HEK293 (cell line): ENCODE data around the gene SCFD1.
A peak's percentile ranks its signal among the peaks of the same experiment; 100 is the strongest.
"Not testable (repeated sequence)": the region's sequence is repeated elsewhere in the genome, so short reads cannot be mapped to it uniquely, and the experiment has no call there.

Experiments
- CTCF ChIA-PET: fragments of 350-600 bp; formaldehyde crosslinking; extraction: SDS; loops from one replicate; lab custom pipeline; 2021; ENCODE audit warnings: antibody characterized with exemption; lab: Yijun Ruan, JAX
- POLR2A ChIA-PET: fragments of 300-600 bp; formaldehyde crosslinking; extraction: SDS; loops from one replicate; lab custom pipeline; 2020; ENCODE audit warnings: antibody characterized with exemption, inconsistent platforms; lab: Yijun Ruan, JAX
- H3K27ac ChIP-seq: fragments of 200-500 bp; sonication (Bioruptor generic); 2 replicates; pipeline ENCODE4 v1.5.1; 2014; ENCODE audit warnings: low read depth, low read length, control low read depth, inconsistent platforms; ENCODE audit errors: extremely low read depth
- H3K36me3 ChIP-seq, 2 experiments: fragments of 200-500 bp in 1 of 2; sonication (Bioruptor generic) in 1 of 2; 1 replicate in 1 of 2; 2 replicates in 1 of 2; pipeline ENCODE4 v1.5.1; 2014 to 2017; ENCODE audit warnings: inconsistent platforms in 2 of 2, low read length in 2 of 2; ENCODE audit not compliant: control insufficient read depth in 2 of 2, insufficient read depth in 1 of 2
- H3K4me1 ChIP-seq: fragments of 200-500 bp; sonication (Bioruptor generic); 2 replicates; pipeline ENCODE4 v1.5.1; 2014; ENCODE audit warnings: mild to moderate bottlenecking, low read length, inconsistent platforms; ENCODE audit not compliant: control insufficient read depth, insufficient read depth
- H3K4me3 ChIP-seq: 2 replicates; pipeline ENCODE4 v1.5.1; 2011; ENCODE audit warnings: low read depth, mild to moderate bottlenecking, control low read depth, low read length, moderate library complexity
- H3K9me3 ChIP-seq: fragments of 200-500 bp; sonication (Bioruptor generic); 2 replicates; pipeline ENCODE4 v1.5.1; 2014; ENCODE audit warnings: low read depth, low read length, inconsistent platforms; ENCODE audit not compliant: control insufficient read depth, insufficient read depth
- ATF2 ChIP-seq: fragments of 450-650 bp; formaldehyde crosslinking; IDR thresholded peaks from 2 replicates; pipeline ENCODE4 v1.5.1; 2016; ENCODE audit warnings: missing biosample characterization, missing genetic modification characterization, low read depth
- CTCF ChIP-seq: fragments of 450-650 bp; formaldehyde crosslinking; IDR thresholded peaks from 2 replicates; pipeline ENCODE4 v1.5.1; 2016; ENCODE audit warnings: missing biosample characterization, missing genetic modification characterization
- EGR2 ChIP-seq: fragments of 450-650 bp; formaldehyde crosslinking; IDR thresholded peaks from 2 replicates; pipeline ENCODE4 v1.5.1; 2016; ENCODE audit warnings: low read depth, missing biosample characterization, missing genetic modification characterization
- IKZF3 ChIP-seq: fragments of 450-650 bp; IDR thresholded peaks from 2 replicates; pipeline ENCODE4 v1.5.0; 2018; ENCODE audit warnings: missing biosample characterization, mild to moderate bottlenecking, missing genetic modification characterization, moderate library complexity
- KLF1 ChIP-seq: fragments of 450-650 bp; formaldehyde crosslinking; IDR thresholded peaks from 2 replicates; pipeline ENCODE4 v1.5.1; 2016; ENCODE audit warnings: missing biosample characterization, missing genetic modification characterization
- KLF7 ChIP-seq: fragments of 450-650 bp; formaldehyde crosslinking; IDR thresholded peaks from 2 replicates; pipeline ENCODE4 v1.5.1; 2016; ENCODE audit warnings: missing biosample characterization, missing genetic modification characterization, borderline replicate concordance
- KLF8 ChIP-seq: fragments of 450-650 bp; formaldehyde crosslinking; IDR thresholded peaks from 2 replicates; pipeline ENCODE4 v1.5.1; 2016; ENCODE audit warnings: missing biosample characterization, missing genetic modification characterization
- PATZ1 ChIP-seq: fragments of 450-650 bp; formaldehyde crosslinking; IDR thresholded peaks from 2 replicates; pipeline ENCODE4 v1.5.1; 2016; ENCODE audit warnings: missing biosample characterization, missing genetic modification characterization
- PRDM10 ChIP-seq: fragments of 450-650 bp; formaldehyde crosslinking; IDR thresholded peaks from 2 replicates; pipeline ENCODE4 v1.5.1; 2016; ENCODE audit warnings: missing biosample characterization, missing genetic modification characterization
- SP7 ChIP-seq: fragments of 450-650 bp; formaldehyde crosslinking; IDR thresholded peaks from 2 replicates; pipeline ENCODE4 v1.5.1; 2016; ENCODE audit warnings: missing biosample characterization, missing genetic modification characterization
- YY1 ChIP-seq: fragments of 450-650 bp; formaldehyde crosslinking; IDR thresholded peaks from 2 replicates; pipeline ENCODE4 v1.5.1; 2018; ENCODE audit warnings: missing biosample characterization, missing genetic modification characterization
- ZBTB11 ChIP-seq: fragments of 450-650 bp; formaldehyde crosslinking; conservative IDR thresholded peaks from 2 replicates; pipeline ENCODE4 v1.5.1; 2016; ENCODE audit warnings: low read depth, missing biosample characterization, missing genetic modification characterization
- ZBTB17 ChIP-seq: fragments of 450-650 bp; formaldehyde crosslinking; IDR thresholded peaks from 2 replicates; pipeline ENCODE4 v1.5.1; 2016; ENCODE audit warnings: missing biosample characterization, missing genetic modification characterization
- ZBTB8A ChIP-seq: fragments of 450-650 bp; formaldehyde crosslinking; IDR thresholded peaks from 2 replicates; pipeline ENCODE4 v1.5.1; 2016; ENCODE audit warnings: missing biosample characterization, missing genetic modification characterization
- ZNF335 ChIP-seq: fragments of 450-650 bp; formaldehyde crosslinking; conservative IDR thresholded peaks from 2 replicates; pipeline ENCODE4 v1.5.1; 2016; ENCODE audit warnings: missing biosample characterization, missing genetic modification characterization
- ZNF341 ChIP-seq: fragments of 450-650 bp; formaldehyde crosslinking; IDR thresholded peaks from 2 replicates; pipeline ENCODE4; 2016; ENCODE audit warnings: low read depth, missing biosample characterization, missing genetic modification characterization
- ZNF423 ChIP-seq: fragments of 450-650 bp; formaldehyde crosslinking; IDR thresholded peaks from 2 replicates; pipeline ENCODE4 v1.5.1; 2016; ENCODE audit warnings: missing biosample characterization, missing genetic modification characterization
- ZNF600 ChIP-seq: fragments of 450-650 bp; formaldehyde crosslinking; IDR thresholded peaks from 2 replicates; pipeline ENCODE4 v1.5.1; 2016; ENCODE audit warnings: missing biosample characterization, missing genetic modification characterization

Gene SCFD1

GRCh38 chr14:30681752-30682355 lies 59.7 kb downstream of the SCFD1 start:
- ChIA-PET POLR2A (no interaction called here), CTCF (interaction anchor here (0.6 to 1.5 kb wide), 9 partner anchors 10 to 255 kb away, joined by 3 to 7 read pairs (median 4); no protein-coding TSS in a partner anchor)
- TF ChIP-seq ZBTB11 (tag by site-specific recombination): no peak
- TF ChIP-seq ATF2 (tag by site-specific recombination): peak; percentile 40; the same call in 1 of the 2 replicates
- H3K9me3 ChIP-seq: no peaks in the 10 kb centered on the region
- H3K27ac ChIP-seq: no peak overlapping the region
- peaks cover 17 to 18% of the 10 kb centered on the region in 2 experiments for H3K36me3 ChIP-seq
- no peak overlapping the region for H3K4me3 ChIP-seq
- peaks cover 8% of the 10 kb centered on the region; the same call in 1 of the 2 replicates for H3K4me1 ChIP-seq

GRCh38 chr14:30690487-30691355 lies 68.6 kb downstream of the SCFD1 start:
- H3K4me3 ChIP-seq: peak overlapping the region; percentile 46
- ChIA-PET CTCF (interaction anchor here (1.0 kb wide), 1 partner anchor 61 kb away, joined by 3 read pairs; no protein-coding TSS in a partner anchor), POLR2A (interaction anchor here (1.0 kb wide), 1 partner anchor 69 kb away, joined by 3 read pairs; no protein-coding TSS in a partner anchor)
- not testable (repeated sequence) for H3K36me3 ChIP-seq, H3K9me3 ChIP-seq, H3K4me1 ChIP-seq
- peak overlapping the region; percentile 62 for H3K27ac ChIP-seq
- peak; percentile 66 for TF ChIP-seq ZBTB17 (tag by site-specific recombination)
- peak; percentile 70 for TF ChIP-seq ZNF335 (tag by site-specific recombination)
- 0 out of 2 replicates have a peak, but pooled peaks have one; percentile 54 for TF ChIP-seq IKZF3 (tag by site-specific recombination)
- TF ChIP-seq EGR2 (tag by site-specific recombination): peak; percentile 50; the same call in 1 of the 2 replicates
- peak; percentile 68 for TF ChIP-seq ZNF341
- TF ChIP-seq KLF8: peak; percentile 32; the same call in 1 of the 2 replicates
- peak; percentile 51; the same call in 1 of the 2 replicates for TF ChIP-seq CTCF
- TF ChIP-seq KLF7 (tag by site-specific recombination): 0 out of 2 replicates have a peak, but pooled peaks have one; percentile 53
- peak; percentile 54 for TF ChIP-seq KLF1 (tag by site-specific recombination)
- TF ChIP-seq ZNF423 (tag by site-specific recombination): peak; percentile 32; the same call in 1 of the 2 replicates
- TF ChIP-seq SP7 (tag by site-specific recombination): 0 out of 2 replicates have a peak, but pooled peaks have one; percentile 45
- peak; percentile 43; the same call in 1 of the 2 replicates for TF ChIP-seq ZNF600 (tag by site-specific recombination)
- TF ChIP-seq YY1: peak; percentile 24; the same call in 1 of the 2 replicates
- TF ChIP-seq PATZ1: peak; percentile 36; the same call in 1 of the 2 replicates
- peak; percentile 75 for TF ChIP-seq ZBTB8A (tag by site-specific recombination)
- TF ChIP-seq PRDM10: peak; percentile 46; the same call in 1 of the 2 replicates
